ENCODE data around the gene TNRC18. TPM values are rescaled to one million over a fixed set of nuclear protein-coding genes. Genes with fewer than 3 reads are reported as not detected.
"Not testable (repeated sequence)": the region's sequence is repeated elsewhere in the genome, so short reads cannot be mapped to it uniquely, and the experiment has no call there.

The TNRC18 gene
- total and polyA plus RNA-seq, 9 of the 15 experiments (the other 6 are each of a cell fraction or from before 2014, with no cell fraction given), result 0.03 to 43.2 (median 18.0) TPM

GRCh38 chr7:5276611-5277010, 147.0 kb downstream of the TNRC18 start (continued):
- no peak for TF ChIP-seq REST (IDR thresholded peaks at IDR 0.05; ENCODE audit: borderline replicate concordance)
- TF ChIP-seq REST (CRISPR knock-in tag; IDR thresholded peaks at IDR 0.05; ENCODE audit: low read depth), result no peak
- TF ChIP-seq CHAMP1 (IDR thresholded peaks at IDR 0.05), result no peak
- no peak for TF ChIP-seq GATAD2B (IDR thresholded peaks at IDR 0.05; ENCODE audit: borderline replicate concordance)
- no peak for TF ChIP-seq TSC22D4 (tag; IDR thresholded peaks at IDR 0.05)
- TF ChIP-seq CBX5 (IDR thresholded peaks at IDR 0.05; ENCODE audit: borderline replicate concordance, low read depth), result no peak
- TF ChIP-seq RBM34 (IDR thresholded peaks at IDR 0.05; ENCODE audit: borderline replicate concordance, insufficient read depth, low read length), result no peak

DNA sequence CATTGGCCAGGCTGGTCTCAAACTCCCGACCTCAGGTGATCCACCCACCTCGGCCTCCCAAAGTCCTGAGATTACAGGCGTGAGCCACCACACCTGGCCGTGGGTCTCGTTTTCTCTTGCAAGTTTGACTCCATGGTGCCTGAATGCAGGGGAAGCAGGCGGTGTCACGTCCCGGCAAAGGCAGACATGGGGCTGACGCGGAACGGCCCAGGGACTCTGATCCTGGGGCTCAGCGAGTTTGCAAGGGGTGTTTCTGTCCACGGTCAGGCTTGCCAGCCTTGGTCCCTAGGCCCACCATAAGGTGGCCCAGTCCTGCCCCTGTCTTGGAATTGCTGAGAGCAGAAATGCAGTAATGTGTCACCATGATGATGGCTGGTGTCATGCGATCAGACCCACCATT, 147.5 kb downstream of the TNRC18 start:
- in situ Hi-C loops (cut with MboI); H3K9me1 ChIP-seq (ENCODE audit: control insufficient read depth, insufficient read depth, low read length); ATAC-seq; FAIRE-seq; H4K20me1 ChIP-seq (replicated peaks; ENCODE audit: control insufficient read depth, insufficient read depth, low read length); H3K9ac ChIP-seq (ENCODE audit: insufficient read depth in 1 of 2, low read depth in 2 of 2, low read length in 2 of 2); DNase-seq (ENCODE audit: extremely low read depth in 1 of 4, low spot score in 3 of 4); BruUV-seq (replicated peaks); CTCF ChIA-PET (ENCODE audit: low intra/inter-chr PET ratio); H3K36me3 ChIP-seq (ENCODE audit: control insufficient read depth, insufficient read depth, low read length); intact Hi-C loops (cut with micrococcal nuclease); H3K9me3 ChIP-seq (replicated peaks; ENCODE audit: control insufficient read depth, insufficient read depth, low read depth, low read length); H3K4me2 ChIP-seq (ENCODE audit: insufficient read depth, low read length); POLR2A ChIA-PET; H3K4me3 ChIP-seq; H3K27ac ChIP-seq (ENCODE audit: extremely low read depth, low read depth, low read length); H2AFZ ChIP-seq (ENCODE audit: low read depth, low read length); H3K79me2 ChIP-seq (ENCODE audit: control insufficient read depth, insufficient read depth, low read length): not testable (repeated sequence)
- Histone ChIP-seq H3K4me1 (replicated peaks in 1 of 2; ENCODE audit: control insufficient read depth in 2 of 2, insufficient read depth in 2 of 2, low read length in 2 of 2) (peaks cover 0 to 16% of the 10 kb centered on the region in 2 experiments; a peak in 1 of 5 replicates), H3K27me3 (ENCODE audit: control insufficient read depth in 2 of 2, insufficient read depth in 2 of 2, low read length in 2 of 2) (peaks cover 12 to 44% of the 10 kb centered on the region in 2 experiments; a peak in 4 of 5 replicates)
- 14% methylated on average over 13 of the region's 14 CpGs for whole genome bisulfite sequencing (ENCODE audit: insufficient coverage, low coverage, missing lambda C conversion rate)
